Hepatocyte (in vitro differentiated cells): ENCODE measurements around the gene FAM20A. TPM values are rescaled to one million over a fixed set of nuclear protein-coding genes. Genes with fewer than 3 reads are reported as not detected.

Experiments
- DNase-seq: peaks from one replicate; pipeline ENCODE4 v3.0.0-alpha.2; 2016; ENCODE audit warnings: low spot score
- H2AFZ ChIP-seq: fragments of 200-600 bp; sonication (generic); 2 replicates; pipeline ENCODE4 v1.6.0; 2016; ENCODE audit warnings: antibody characterized with exemption, mild to moderate bottlenecking
- H3K27ac ChIP-seq: fragments of 200-600 bp; sonication (generic); 2 replicates; pipeline ENCODE4 v1.5.1; 2016; ENCODE audit warnings: mild to moderate bottlenecking
- H3K27me3 ChIP-seq: fragments of 200-600 bp; sonication (generic); 2 replicates; pipeline ENCODE4 v1.6.1; 2016
- H3K36me3 ChIP-seq: fragments of 200-600 bp; sonication (generic); replicated peaks from 2 replicates; pipeline ENCODE4 v1.5.1; 2016; ENCODE audit warnings: low read depth; ENCODE audit not compliant: insufficient read depth
- H3K4me1 ChIP-seq: fragments of 200-600 bp; sonication (generic); 2 replicates; pipeline ENCODE4 v1.5.1; 2016; ENCODE audit warnings: mild to moderate bottlenecking, moderate library complexity; ENCODE audit not compliant: insufficient read depth
- H3K4me2 ChIP-seq: fragments of 200-600 bp; sonication (generic); 2 replicates; pipeline ENCODE4 v1.6.0; 2016
- H3K4me3 ChIP-seq: fragments of 200-600 bp; sonication (generic); 2 replicates; pipeline ENCODE4 v1.5.1; 2016; ENCODE audit warnings: mild to moderate bottlenecking
- H3K79me2 ChIP-seq: fragments of 200-600 bp; sonication (generic); 2 replicates; pipeline ENCODE4 v1.6.0; 2017; ENCODE audit warnings: mild to moderate bottlenecking
- H3K9me2 ChIP-seq: fragments of 200-600 bp; sonication (generic); replicated peaks from 2 replicates; pipeline ENCODE4 v1.6.0; 2017; ENCODE audit warnings: mild to moderate bottlenecking; ENCODE audit not compliant: insufficient read depth
- H3K9me3 ChIP-seq: fragments of 200-600 bp; sonication (generic); 2 replicates; pipeline ENCODE4 v1.5.1; 2016; ENCODE audit warnings: low read depth, mild to moderate bottlenecking
- H4K20me1 ChIP-seq: fragments of 200-600 bp; sonication (generic); 2 replicates; pipeline ENCODE4 v1.6.0; 2016; ENCODE audit warnings: mild to moderate bottlenecking; ENCODE audit not compliant: insufficient read depth, poor library complexity, severe bottlenecking
- EZH2 ChIP-seq: fragments of 200-600 bp; sonication (generic); IDR thresholded peaks from 2 replicates; pipeline ENCODE4 v1.6.1; 2016; ENCODE audit warnings: antibody characterized with exemption, mild to moderate bottlenecking, borderline replicate concordance
- EZH2phosphoT487 ChIP-seq: fragments of 200-600 bp; sonication (generic); IDR thresholded peaks from one replicate; pipeline ENCODE4 v1.6.1; 2018; ENCODE audit warnings: antibody characterized with exemption, mild to moderate bottlenecking, low read depth, moderate library complexity; ENCODE audit not compliant: unreplicated experiment, severe bottlenecking
- WGBS: methylation state at CpG from one replicate; pipeline ENCODE4 v1.1.6; 2016; ENCODE audit warnings: low lambda C conversion rate; ENCODE audit errors: missing lambda C conversion rate; 5-methylcytosine and 5-hydroxymethylcytosine counted together
- polyA plus RNA-seq: library from polyadenylated mRNA; unstranded; fragments of >200 nt; fragmentation: Nextera tagmentation; extraction: Ambion mirVana; gene quantifications from 2 replicates; pipeline ENCODE4 v1.2.1, GENCODE V29; 2016
- total RNA-seq: library from RNA; depleted of rRNA; stranded (reverse); fragments of >200 nt; gene quantifications from 2 replicates; pipeline ENCODE4 v1.2.3, GENCODE V29; 2014
- TF ChIP-seq, protein P1 (sequence below): fragments of 200-600 bp; sonication (generic); IDR thresholded peaks from 2 replicates; pipeline ENCODE4 v1.5.1; 2016; ENCODE audit warnings: antibody characterized with exemption, mild to moderate bottlenecking; ENCODE audit not compliant: poor library complexity

FAM20A gene
- total and polyA plus RNA-seq, 2 experiments from 2014 or later = 19.9 to 39.7 TPM

DNA sequence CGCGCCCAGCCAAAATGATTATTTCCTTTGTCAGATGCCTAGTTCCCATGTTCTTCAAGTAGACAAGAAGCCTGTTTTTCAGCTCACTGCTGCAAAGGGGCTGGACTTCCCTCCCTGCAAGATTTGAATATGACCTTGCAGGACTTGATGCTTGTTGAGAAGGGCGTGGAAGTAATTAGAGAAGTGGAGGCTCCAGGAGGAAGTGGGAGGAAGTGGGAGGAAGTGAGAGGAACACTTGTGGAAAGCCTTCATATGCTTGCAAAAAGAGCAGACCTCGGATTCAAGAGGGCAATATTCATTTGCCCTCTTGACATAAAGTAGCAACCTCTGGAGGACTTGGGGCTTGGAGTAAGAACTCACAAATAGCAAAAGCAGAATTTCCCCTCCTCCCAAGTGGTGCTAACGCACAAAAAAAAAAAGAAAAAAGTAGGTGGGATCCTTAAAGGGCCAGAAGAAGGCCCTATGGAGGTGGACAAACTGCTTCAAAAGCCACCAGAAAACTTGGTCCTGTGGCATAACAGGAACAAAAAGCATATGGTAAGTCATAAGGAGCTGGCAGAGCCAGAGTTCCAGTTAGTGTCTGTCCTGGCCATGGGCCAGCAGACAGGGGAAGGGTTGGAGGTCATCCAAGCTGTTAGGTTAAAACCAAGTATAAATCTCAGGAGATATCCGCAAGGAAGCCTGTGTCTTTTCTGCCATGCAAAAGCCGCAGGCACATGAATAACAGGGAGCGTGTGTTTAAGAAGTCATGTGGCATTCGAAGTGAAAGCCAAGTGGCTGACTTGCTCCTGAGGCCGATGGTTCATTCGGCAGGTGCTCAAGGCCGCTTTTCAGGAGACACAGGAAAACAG lies 109.6 kb downstream of the FAM20A start:
- TF ChIP-seq EZH2phosphoT487 (no peak), EZH2 (no peak)
- TF ChIP-seq, protein P1, sequence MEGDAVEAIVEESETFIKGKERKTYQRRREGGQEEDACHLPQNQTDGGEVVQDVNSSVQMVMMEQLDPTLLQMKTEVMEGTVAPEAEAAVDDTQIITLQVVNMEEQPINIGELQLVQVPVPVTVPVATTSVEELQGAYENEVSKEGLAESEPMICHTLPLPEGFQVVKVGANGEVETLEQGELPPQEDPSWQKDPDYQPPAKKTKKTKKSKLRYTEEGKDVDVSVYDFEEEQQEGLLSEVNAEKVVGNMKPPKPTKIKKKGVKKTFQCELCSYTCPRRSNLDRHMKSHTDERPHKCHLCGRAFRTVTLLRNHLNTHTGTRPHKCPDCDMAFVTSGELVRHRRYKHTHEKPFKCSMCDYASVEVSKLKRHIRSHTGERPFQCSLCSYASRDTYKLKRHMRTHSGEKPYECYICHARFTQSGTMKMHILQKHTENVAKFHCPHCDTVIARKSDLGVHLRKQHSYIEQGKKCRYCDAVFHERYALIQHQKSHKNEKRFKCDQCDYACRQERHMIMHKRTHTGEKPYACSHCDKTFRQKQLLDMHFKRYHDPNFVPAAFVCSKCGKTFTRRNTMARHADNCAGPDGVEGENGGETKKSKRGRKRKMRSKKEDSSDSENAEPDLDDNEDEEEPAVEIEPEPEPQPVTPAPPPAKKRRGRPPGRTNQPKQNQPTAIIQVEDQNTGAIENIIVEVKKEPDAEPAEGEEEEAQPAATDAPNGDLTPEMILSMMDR = no peak
- Histone ChIP-seq H3K9me3 (no peaks in the 10 kb centered on the region), H3K27ac (no peak overlapping the region), H3K36me3 (no peaks in the 10 kb centered on the region), H3K9me2 (no peaks in the 10 kb centered on the region), H4K20me1 (no peaks in the 10 kb centered on the region), H3K4me2 (no peak overlapping the region), H3K4me1 (no peaks in the 10 kb centered on the region), H3K79me2 (no peaks in the 10 kb centered on the region), H3K27me3 (no peaks in the 10 kb centered on the region), H2AFZ (no peak overlapping the region), H3K4me3 (no peak overlapping the region)
- DNase-seq = no peak
- 83% methylated on average over 12 of the region's 12 CpGs for WGBS

DNA sequence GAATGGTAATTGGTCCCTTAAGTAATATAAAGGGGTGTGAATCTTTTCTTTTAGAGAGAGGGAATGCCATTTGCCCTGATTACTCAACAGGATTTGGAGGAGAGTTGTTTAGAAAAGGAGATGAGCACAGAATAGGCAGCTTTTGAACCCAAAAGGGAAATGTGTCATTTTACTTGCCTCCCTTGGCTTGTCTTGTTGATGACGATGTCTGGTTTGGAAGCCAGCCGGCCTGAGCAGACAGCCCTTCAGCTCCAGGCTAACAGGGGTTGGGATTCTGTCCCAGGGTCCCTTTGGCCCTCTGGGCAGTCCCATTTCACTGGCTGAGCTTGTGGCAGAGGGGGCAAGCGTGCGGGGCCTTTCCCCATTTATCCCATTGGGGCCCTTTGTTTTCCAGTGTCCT lies 111.2 kb downstream of the FAM20A start:
- Histone ChIP-seq H2AFZ (no peak overlapping the region), H3K4me1 (no peaks in the 10 kb centered on the region), H3K9me3 (no peaks in the 10 kb centered on the region), H3K36me3 (no peaks in the 10 kb centered on the region), H3K4me3 (no peak overlapping the region), H3K27me3 (no peaks in the 10 kb centered on the region), H3K79me2 (no peaks in the 10 kb centered on the region), H4K20me1 (no peaks in the 10 kb centered on the region), H3K9me2 (no peaks in the 10 kb centered on the region), H3K27ac (no peak overlapping the region), H3K4me2 (no peak overlapping the region)
- no peak for TF ChIP-seq EZH2phosphoT487
- TF ChIP-seq, protein P1 = no peak
- no peak for TF ChIP-seq EZH2
- 88% methylated on average over 4 of the region's 4 CpGs for WGBS
- DNase-seq = no peak

Other genes starting within 250 kb of the FAM20A start
- gene WIPI1, start 143.9 kb downstream of the FAM20A start, total RNA-seq = 67.4 and 84.0 TPM in 2 replicates
- gene WIPI1, start 143.9 kb downstream of the FAM20A start, polyA plus RNA-seq = 79.6 and 91.3 TPM in 2 replicates
- gene PRKAR1A, start 88.9 kb downstream of the FAM20A start, total RNA-seq = 253 and 270 TPM in 2 replicates
- 182 TPM in 2 replicates for gene PRKAR1A, start 88.9 kb downstream of the FAM20A start, polyA plus RNA-seq